ES-I3 (cell line): ENCODE results near the gene IL5.
"Not testable (repeated sequence)": the region's sequence is repeated elsewhere in the genome, so short reads cannot be mapped to it uniquely, and the experiment has no call there.

Experiments
- H3K36me3 ChIP-seq: 2 replicates; pipeline ENCODE4 v1.6.1; 2013; ENCODE audit warnings: mild to moderate bottlenecking, low read length, control low read depth, moderate library complexity; ENCODE audit not compliant: insufficient read depth
- H3K4me1 ChIP-seq: 2 replicates; pipeline ENCODE4 v1.6.1; 2013; ENCODE audit warnings: mild to moderate bottlenecking, control low read depth, low read length; ENCODE audit not compliant: insufficient read depth
- H3K9ac ChIP-seq: 2 replicates; pipeline ENCODE4 v1.6.1; 2013; ENCODE audit warnings: low read depth, mild to moderate bottlenecking, low read length, moderate library complexity
- H3K9me3 ChIP-seq: 2 replicates; pipeline ENCODE4 v1.6.1; 2013; ENCODE audit warnings: mild to moderate bottlenecking, low read length, moderate library complexity; ENCODE audit not compliant: control insufficient read depth, insufficient read depth

Gene IL5

GRCh38 chr5:132543472-132544201 lies at the start of gene IL5:
TSS of gene IL5 (minus strand) at chr5:132543522. CDS start at chr5:132543478, 44 bp downstream.
- Histone ChIP-seq H3K36me3 (no peaks in the 10 kb centered on the region), H3K9me3 (no peaks in the 10 kb centered on the region), H3K4me1 (no peaks in the 10 kb centered on the region), H3K9ac (no peak within 1 kb of the TSS)

DNA sequence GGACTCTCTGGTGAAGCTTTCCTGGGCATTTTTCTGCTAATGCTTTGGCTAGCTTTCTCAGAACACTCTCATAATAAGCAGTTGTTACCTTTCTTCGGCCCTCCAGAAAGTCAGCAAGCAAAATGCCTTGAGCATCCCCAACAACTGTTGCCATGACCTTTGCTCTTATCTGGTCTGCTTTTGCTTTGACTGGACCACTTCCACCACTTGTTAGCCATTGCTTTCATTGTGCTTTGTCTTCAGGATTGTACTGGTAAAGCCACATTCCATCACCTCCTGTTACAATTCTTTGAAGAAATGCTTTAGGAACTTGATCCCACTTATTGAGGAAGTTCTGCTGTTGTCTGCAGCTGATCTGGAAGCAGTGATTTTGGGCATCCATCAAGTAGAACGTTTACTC lies 49.2 kb upstream of the IL5 start:
- Histone ChIP-seq H3K36me3 (peaks cover 8% of the 10 kb centered on the region), H3K9me3 (no peaks in the 10 kb centered on the region), H3K4me1 (no peaks in the 10 kb centered on the region), H3K9ac (no peak overlapping the region)

DNA sequence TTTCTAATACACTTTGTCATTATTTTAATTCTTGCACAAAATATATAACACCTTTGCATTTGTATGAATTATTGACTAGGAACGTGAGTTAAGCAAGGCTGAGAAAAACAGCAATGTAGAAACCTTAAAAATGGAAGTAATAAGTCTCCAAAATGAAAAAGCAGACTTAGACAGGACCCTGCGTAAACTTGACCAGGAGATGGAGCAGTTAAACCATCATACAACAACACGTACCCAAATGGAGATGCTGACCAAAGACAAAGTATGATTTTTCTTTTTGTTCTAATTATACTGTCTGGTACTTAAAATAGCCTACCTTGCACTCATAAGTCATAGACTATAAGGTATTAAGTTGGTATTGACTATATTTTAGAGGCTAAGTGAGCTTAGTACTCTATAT lies 47.8 kb upstream of the IL5 start:
- Histone ChIP-seq H3K9ac (no peak overlapping the region), H3K9me3 (no peaks in the 10 kb centered on the region), H3K4me1 (no peaks in the 10 kb centered on the region), H3K36me3 (peaks cover 12% of the 10 kb centered on the region)

- Histone ChIP-seq H3K9me3 (no peaks in the 10 kb centered on the region), H3K9ac (no peak overlapping the region), H3K4me1 (no peaks in the 10 kb centered on the region), H3K36me3 (peaks cover 9% of the 10 kb centered on the region)
Measured at GRCh38 chr5:132589467-132589866, 46.1 kb upstream of the IL5 start.

DNA sequence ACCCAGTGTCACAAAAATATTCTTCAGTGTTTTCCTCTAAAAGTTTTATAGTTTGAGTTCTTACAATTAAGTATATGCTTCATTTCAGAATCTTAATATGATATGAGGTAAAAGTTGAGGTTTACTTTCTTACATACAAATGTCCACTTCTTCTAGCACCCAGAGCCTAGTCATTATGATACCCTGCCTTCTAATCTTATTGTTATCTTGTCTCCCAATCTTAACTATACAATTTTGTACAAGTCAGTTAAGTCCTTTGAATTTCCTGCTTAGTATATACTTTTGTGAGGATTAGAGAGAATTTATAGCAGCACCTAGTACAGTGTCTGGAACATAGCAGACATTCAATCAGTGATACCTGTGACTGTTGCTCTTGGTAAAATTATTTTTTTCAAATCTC lies 42.7 kb upstream of the IL5 start:
- Histone ChIP-seq H3K4me1 (no peaks in the 10 kb centered on the region), H3K36me3 (peaks cover 7% of the 10 kb centered on the region; the same call in 1 of the 2 replicates), H3K9ac (no peak overlapping the region), H3K9me3 (no peaks in the 10 kb centered on the region)

GRCh38 chr5:132584560-132584959 lies 41.2 kb upstream of the IL5 start:
- not testable (repeated sequence) for H3K9me3 ChIP-seq, H3K36me3 ChIP-seq, H3K4me1 ChIP-seq, H3K9ac ChIP-seq

GRCh38 chr5:132576123-132576522 lies 32.8 kb upstream of the IL5 start:
- H3K9me3 ChIP-seq = no peaks in the 10 kb centered on the region; the same call in 1 of the 2 replicates
- H3K9ac ChIP-seq = no peak overlapping the region
- H3K4me1 ChIP-seq = no peaks in the 10 kb centered on the region
- H3K36me3 ChIP-seq = no peaks in the 10 kb centered on the region; the same call in 1 of the 2 replicates

DNA sequence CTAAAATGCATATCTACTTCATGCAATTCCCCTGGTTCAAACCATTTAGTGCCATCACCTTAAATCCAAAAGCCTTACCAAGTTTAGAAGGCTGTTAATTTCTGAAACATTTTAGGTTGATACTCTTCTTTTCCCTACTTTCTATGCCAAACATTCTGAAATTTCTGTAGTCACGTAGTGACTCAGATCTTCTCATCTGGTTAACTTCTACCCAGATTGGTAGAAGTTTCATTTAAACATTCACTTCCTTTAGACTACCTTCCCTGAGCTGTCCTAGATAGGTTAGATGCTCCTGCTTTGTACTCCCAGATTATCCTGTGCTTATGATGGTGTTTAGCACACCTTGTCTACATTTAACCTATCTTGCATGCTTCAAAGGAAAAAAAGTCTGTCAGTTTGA lies 23.3 kb upstream of the IL5 start:
- Histone ChIP-seq H3K9me3 (peaks cover 3% of the 10 kb centered on the region; the same call in 1 of the 2 replicates), H3K4me1 (no peaks in the 10 kb centered on the region; the same call in 1 of the 2 replicates), H3K9ac (no peak overlapping the region), H3K36me3 (peaks cover 3% of the 10 kb centered on the region; the same call in 1 of the 2 replicates)

DNA sequence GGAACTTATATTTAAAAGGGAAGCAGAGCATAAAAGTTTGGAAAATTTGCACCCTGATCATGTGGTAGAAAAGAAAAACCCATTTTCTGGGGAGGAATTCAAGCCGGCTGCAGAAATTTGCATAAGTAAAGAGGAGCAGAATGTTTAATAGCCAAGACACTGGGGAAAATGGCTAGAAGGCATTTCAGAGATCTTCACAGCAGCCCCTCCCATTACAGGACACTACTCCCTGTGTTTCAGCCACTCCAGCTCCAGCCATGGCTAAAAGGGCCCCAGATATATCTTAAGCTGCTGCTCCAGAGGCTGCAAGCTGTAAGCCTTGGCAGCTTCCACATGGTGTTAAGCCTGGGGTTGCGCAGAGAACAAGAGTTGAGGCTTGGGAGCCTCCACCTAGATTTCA lies 21.2 kb upstream of the IL5 start:
- H3K36me3 ChIP-seq, H3K4me1 ChIP-seq, H3K9me3 ChIP-seq, H3K9ac ChIP-seq: not testable (repeated sequence)

GRCh38 chr5:132561601-132562000 lies 18.3 kb upstream of the IL5 start:
- peaks cover 3% of the 10 kb centered on the region; the same call in 1 of the 2 replicates for H3K9me3 ChIP-seq
- peaks cover 4% of the 10 kb centered on the region; the same call in 1 of the 2 replicates for H3K36me3 ChIP-seq
- no peaks in the 10 kb centered on the region; the same call in 1 of the 2 replicates for H3K4me1 ChIP-seq
- no peak overlapping the region for H3K9ac ChIP-seq

DNA sequence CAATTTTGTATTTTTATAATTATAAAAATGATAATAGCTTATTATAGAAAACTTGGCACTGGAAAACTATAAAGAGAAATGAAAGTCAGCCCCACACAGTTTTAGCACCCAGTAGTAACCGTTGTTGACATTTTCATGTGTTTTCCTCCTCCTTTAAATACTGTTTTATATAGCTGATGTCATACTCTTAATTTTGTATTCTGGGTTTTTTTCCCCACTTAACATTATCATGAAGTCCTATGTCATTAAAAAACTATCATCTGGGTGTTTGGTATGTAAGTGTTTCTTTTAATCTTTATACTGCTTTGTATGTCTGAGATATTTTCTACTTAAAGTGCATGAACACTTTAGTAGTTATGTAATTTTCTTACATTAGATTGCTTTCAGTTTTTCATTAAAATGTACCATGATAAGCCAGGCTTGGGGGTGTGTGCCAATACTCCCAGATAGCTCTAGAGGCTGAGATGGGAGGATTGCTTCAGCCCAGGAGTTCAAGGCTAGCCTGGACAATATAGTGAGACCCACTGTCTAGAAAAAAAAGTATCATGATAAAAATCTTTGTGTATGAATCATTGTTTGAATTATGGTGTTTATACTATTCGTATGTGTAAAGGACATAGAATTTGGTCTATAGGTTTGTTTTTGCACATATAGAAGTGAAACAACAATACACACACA lies 16.2 kb upstream of the IL5 start:
- Histone ChIP-seq H3K9me3 (peaks cover 3% of the 10 kb centered on the region; the same call in 1 of the 2 replicates), H3K9ac (no peak overlapping the region), H3K4me1 (no peaks in the 10 kb centered on the region; the same call in 1 of the 2 replicates), H3K36me3 (peaks cover 4% of the 10 kb centered on the region; the same call in 1 of the 2 replicates)

- H3K36me3 ChIP-seq = peaks cover 4% of the 10 kb centered on the region; the same call in 1 of the 2 replicates
- H3K9ac ChIP-seq = peak overlapping the region; percentile 80
- no peaks in the 10 kb centered on the region; the same call in 1 of the 2 replicates for H3K4me1 ChIP-seq
- no peaks in the 10 kb centered on the region; the same call in 1 of the 2 replicates for H3K9me3 ChIP-seq
Measured at GRCh38 chr5:132557478-132558172, 14.3 kb upstream of the IL5 start.

DNA sequence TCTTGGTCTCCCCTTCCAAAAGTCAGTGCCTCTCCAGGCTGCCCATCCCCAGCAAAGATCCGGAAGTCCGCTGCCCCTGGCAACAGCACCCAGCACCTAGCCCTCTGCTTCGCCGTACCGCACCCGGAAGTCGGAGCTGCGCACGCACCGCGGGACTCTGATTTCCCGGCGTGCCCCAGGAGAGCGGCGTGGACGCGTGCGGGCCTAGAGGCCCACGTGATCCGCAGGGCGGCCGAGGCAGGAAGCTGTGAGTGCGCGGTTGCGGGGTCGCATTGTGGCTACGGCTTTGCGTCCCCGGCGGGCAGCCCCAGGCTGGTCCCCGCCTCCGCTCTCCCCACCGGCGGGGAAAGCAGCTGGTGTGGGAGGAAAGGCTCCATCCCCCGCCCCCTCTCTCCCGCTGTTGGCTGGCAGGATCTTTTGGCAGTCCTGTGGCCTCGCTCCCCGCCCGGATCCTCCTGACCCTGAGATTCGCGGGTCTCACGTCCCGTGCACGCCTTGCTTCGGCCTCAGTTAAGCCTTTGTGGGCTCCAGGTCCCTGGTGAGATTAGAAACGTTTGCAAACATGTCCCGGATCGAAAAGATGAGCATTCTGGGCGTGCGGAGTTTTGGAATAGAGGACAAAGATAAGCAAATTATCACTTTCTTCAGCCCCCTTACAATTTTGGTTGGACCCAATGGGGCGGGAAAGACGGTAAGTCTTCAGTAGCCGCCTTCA lies 13.6 kb upstream of the IL5 start, which contains the start of gene RAD50:
Gene RAD50, plus strand, starts transcription at position 215 of the 715 bp plus-strand sequence. Its CDS starts 348 bp downstream, at position 563.
- H3K36me3 ChIP-seq = peaks cover 4% of the 10 kb centered on the region; the same call in 1 of the 2 replicates
- H3K4me1 ChIP-seq = no peaks in the 10 kb centered on the region; the same call in 1 of the 2 replicates
- H3K9ac ChIP-seq = peak within 1 kb of the TSS; percentile 80
- H3K9me3 ChIP-seq = no peaks in the 10 kb centered on the region; the same call in 1 of the 2 replicates
